ENCODE measurements around the gene TEAD1. TPM values are rescaled to one million over a fixed set of nuclear protein-coding genes. Genes with fewer than 3 reads are reported as not detected.

The TEAD1 gene
- total RNA-seq, 4 donors from 2014 or later = 45.7 to 88.7 (median 71.4) TPM

GRCh38 chr11:12854297-12854661 lies 180.1 kb downstream of the TEAD1 start:
- intact Hi-C loops (cut with DNase I; ENCODE audit: low total_unique reads) = no loop called here
- no peak for TF ChIP-seq CTCF (IDR thresholded peaks at IDR 0.05)
- TF ChIP-seq POLR2A (IDR thresholded peaks at IDR 0.05) = no peak
- 78 to 88% methylated on average over 3 of the region's 3 CpGs for WGBS, 2 donors
- DNase-seq (ENCODE audit: low spot score in 2 of 2) = no peak
- H3K4me3 ChIP-seq (ENCODE audit: low read depth, poor library complexity, severe bottlenecking) = no peak overlapping the region

- DNase-seq (ENCODE audit: low spot score in 2 of 2) = no peak
- intact Hi-C loops (cut with DNase I; ENCODE audit: low total_unique reads) = no loop called here
These were observed 180.6 kb downstream of the TEAD1 start for GRCh38 chr11:12854829-12855228.

GRCh38 chr11:12856338-12856737 lies 182.1 kb downstream of the TEAD1 start:
- no peak for DNase-seq (ENCODE audit: low spot score in 2 of 2)
- H3K4me3 ChIP-seq (ENCODE audit: low read depth, poor library complexity, severe bottlenecking) = no peak overlapping the region
- TF ChIP-seq CTCF (IDR thresholded peaks at IDR 0.05) = no peak
- TF ChIP-seq POLR2A (IDR thresholded peaks at IDR 0.05) = no peak
- 88 to 96% methylated on average over 3 of the region's 3 CpGs for WGBS, 2 donors
- intact Hi-C loops (cut with DNase I; ENCODE audit: low total_unique reads) = no loop called here

More at GRCh38 chr11:12854829-12855228, 180.6 kb downstream of the TEAD1 start:
- 94 to 98% methylated on average over 3 of the region's 3 CpGs for WGBS, 2 donors
- TF ChIP-seq POLR2A (IDR thresholded peaks at IDR 0.05) (no peak), CTCF (IDR thresholded peaks at IDR 0.05) (no peak)
- no peak overlapping the region for H3K4me3 ChIP-seq (ENCODE audit: low read depth, poor library complexity, severe bottlenecking)

GRCh38 chr11:12857572-12857971 lies 183.4 kb downstream of the TEAD1 start:
- no peak overlapping the region for H3K4me3 ChIP-seq (ENCODE audit: low read depth, poor library complexity, severe bottlenecking)
- no peak for DNase-seq (ENCODE audit: low spot score in 2 of 2)
- intact Hi-C loops (cut with DNase I; ENCODE audit: low total_unique reads) = no loop called here
- TF ChIP-seq POLR2A (IDR thresholded peaks at IDR 0.05) (no peak), CTCF (IDR thresholded peaks at IDR 0.05) (no peak)
- WGBS, 2 donors = 95% methylated on average over 5 of the region's 5 CpGs

- H3K4me3 ChIP-seq (ENCODE audit: low read depth, poor library complexity, severe bottlenecking) = no peak overlapping the region
- 85 to 90% methylated on average over 3 of the region's 3 CpGs for WGBS, 2 donors
- intact Hi-C loops (cut with DNase I; ENCODE audit: low total_unique reads) = no loop called here
- DNase-seq (ENCODE audit: low spot score in 2 of 2) = no peak
- TF ChIP-seq POLR2A (IDR thresholded peaks at IDR 0.05) = no peak
- TF ChIP-seq CTCF (IDR thresholded peaks at IDR 0.05) = no peak
These were observed 185.8 kb downstream of the TEAD1 start for GRCh38 chr11:12859872-12860657.

- TF ChIP-seq CTCF (IDR thresholded peaks at IDR 0.05) (no peak), POLR2A (IDR thresholded peaks at IDR 0.05) (no peak)
- 83 to 85% methylated on average over 2 of the region's 2 CpGs for WGBS, 2 donors
- intact Hi-C loops (cut with DNase I; ENCODE audit: low total_unique reads) = no loop called here
- no peak for DNase-seq (ENCODE audit: low spot score in 2 of 2)
- no peak overlapping the region for H3K4me3 ChIP-seq (ENCODE audit: low read depth, poor library complexity, severe bottlenecking)
These were observed 186.6 kb downstream of the TEAD1 start for GRCh38 chr11:12860827-12861226.
